GM20000 (cell line): ENCODE data around the gene SEC14L5.

Source experiments
- DNase-seq: peaks from one replicate; pipeline ENCODE4 v3.0.0; 2012; ENCODE audit warnings: low spot score
- CTCF ChIP-seq: IDR thresholded peaks from 2 replicates; pipeline ENCODE4 v1.5.1; 2012; ENCODE audit warnings: mild to moderate bottlenecking, control low read depth; ENCODE audit errors: extremely low read depth, missing control alignments

The SEC14L5 gene

DNA sequence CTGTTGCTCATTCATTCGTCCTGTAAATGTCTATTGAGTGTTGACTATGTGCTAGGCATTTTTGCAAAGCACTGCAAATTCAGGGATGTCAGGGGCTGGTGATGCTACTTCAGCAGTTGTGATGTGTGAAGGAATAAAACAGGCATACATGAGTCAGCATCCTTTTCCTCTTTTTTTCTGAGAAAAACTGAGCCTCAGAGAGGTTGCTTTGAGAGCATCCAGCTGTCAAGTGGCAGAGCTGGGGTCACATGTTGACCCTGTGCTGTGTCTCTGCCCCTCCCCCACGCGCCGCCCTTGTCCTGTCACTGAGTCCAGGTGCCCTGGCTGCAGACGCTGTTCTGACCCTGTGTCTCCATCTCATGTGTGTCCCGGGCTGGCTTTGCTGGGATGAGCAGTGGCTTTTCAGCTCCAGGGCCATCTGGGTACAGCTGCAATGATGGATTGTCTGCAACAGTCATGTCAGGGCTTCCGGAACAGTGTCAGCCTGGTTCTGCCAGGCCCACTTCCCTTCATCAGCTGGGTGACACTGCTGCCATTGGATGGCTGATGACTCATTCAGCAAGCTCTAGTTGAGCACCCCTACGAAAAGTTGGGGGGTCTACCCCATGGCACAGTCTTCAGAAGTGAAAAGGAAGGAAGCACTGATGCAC is 14.9 kb downstream of the SEC14L5 start:
- DNase-seq = no peak
- TF ChIP-seq CTCF = no peak

DNA sequence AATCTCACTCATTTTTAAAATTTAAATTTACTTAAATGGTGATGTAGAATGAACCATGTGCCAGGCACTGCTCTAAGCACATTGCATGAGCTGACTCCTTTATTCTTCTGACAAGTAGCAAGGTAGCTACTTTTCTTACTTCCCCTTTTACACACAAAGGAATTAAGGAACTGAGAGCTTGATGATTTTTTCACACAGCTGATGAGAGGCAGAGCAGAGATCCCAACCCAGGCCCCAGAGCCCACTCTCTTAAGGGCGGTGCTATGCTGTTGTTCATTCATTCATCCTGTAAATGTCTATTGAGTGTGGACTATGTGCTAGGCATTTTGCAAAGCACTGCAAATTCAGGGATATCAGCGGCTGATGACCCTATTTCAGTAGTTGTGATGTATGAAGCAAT is 17.9 kb downstream of the SEC14L5 start:
- TF ChIP-seq CTCF = no peak

GRCh38 chr16:4976611-4977145 is 18.5 kb downstream of the SEC14L5 start:
- TF ChIP-seq CTCF = no peak
- no peak for DNase-seq

More for the DNA sequence above, 17.9 kb downstream of the SEC14L5 start:
- DNase-seq = peak; percentile 88

GRCh38 chr16:4979164-4979563 is 21.0 kb downstream of the SEC14L5 start:
- DNase-seq = no peak
- no peak for TF ChIP-seq CTCF

GRCh38 chr16:4979736-4980660 is 21.9 kb downstream of the SEC14L5 start:
- no peak for DNase-seq

DNA sequence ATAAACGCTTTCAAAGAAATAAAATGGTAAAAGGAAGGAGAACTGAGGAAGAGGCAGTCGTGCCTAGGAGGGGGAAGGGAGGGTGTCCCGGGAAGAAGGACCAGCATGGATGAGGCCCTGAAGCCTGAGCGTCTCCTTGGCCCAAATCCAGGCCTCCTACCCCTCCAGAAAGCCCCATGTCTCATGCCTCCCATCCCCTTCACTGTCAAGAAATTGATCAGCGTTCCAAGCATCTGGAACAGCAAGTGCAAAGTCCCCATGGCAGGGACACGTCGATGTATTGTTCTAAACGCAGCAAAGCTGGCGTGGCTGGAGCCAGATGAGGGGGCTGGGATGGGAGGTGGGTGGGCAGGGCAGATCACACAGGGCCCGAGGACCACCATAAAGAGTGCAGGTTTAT is 22.6 kb downstream of the SEC14L5 start:
- no peak for TF ChIP-seq CTCF
- DNase-seq = no peak

More at GRCh38 chr16:4979736-4980660, 21.9 kb downstream of the SEC14L5 start:
- no peak for TF ChIP-seq CTCF

DNA sequence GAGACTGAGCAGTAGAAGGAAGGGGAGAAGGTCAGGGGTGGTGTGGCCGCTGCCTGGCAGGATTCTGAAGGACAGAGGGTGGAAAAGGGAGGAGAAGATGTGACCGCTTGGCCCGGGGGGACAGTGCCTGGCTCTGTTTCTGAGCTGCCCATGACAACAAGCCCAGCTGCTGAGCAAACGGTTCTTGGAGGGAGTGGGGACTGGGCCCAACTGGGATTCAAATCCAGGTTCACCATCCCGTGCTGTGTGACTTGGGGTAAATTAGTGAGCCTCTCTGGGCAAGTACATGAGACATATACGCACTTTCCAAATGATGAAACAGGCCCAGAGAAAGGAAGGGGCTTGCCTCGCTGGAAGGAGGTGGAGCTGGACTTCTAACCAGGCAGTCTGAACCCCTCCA is 23.3 kb downstream of the SEC14L5 start:
- no peak for TF ChIP-seq CTCF
- DNase-seq = no peak
